Keratinocyte (primary cell): ENCODE measurements around the gene FAM163A. TPM values are rescaled to one million over a fixed set of nuclear protein-coding genes. Genes with fewer than 3 reads are reported as not detected.

ENCODE experiments used
- DNase-seq: peaks from one replicate; pipeline ENCODE4 v3.0.0-alpha.2; 2011; ENCODE audit warnings: low read depth, missing footprints, low spot score
- FAIRE-seq: peaks from 2 replicates; lab custom pipeline; 2011; peaks lifted over from hg19 to GRCh38; lab: Jason Lieb, UNC
- H2AFZ ChIP-seq: 2 replicates; pipeline ENCODE4 v1.6.0; 2012; ENCODE audit warnings: low read length, control low read depth, inconsistent platforms; ENCODE audit not compliant: control insufficient read depth
- H3K27ac ChIP-seq: 2 replicates; pipeline ENCODE4 v1.5.1; 2011; ENCODE audit warnings: low read length; ENCODE audit not compliant: control insufficient read depth, insufficient read depth
- H3K27me3 ChIP-seq: 3 replicates; pipeline ENCODE4 v1.6.0; 2011; ENCODE audit warnings: low read length; ENCODE audit not compliant: control insufficient read depth, insufficient read depth; ENCODE audit errors: extremely low read depth
- H3K36me3 ChIP-seq, 2 experiments: 2 replicates in 1 of 2; 3 replicates in 1 of 2; pipeline ENCODE4 v1.5.1; 2011; ENCODE audit warnings: low read length in 2 of 2, mild to moderate bottlenecking in 1 of 2; ENCODE audit not compliant: control insufficient read depth in 2 of 2, insufficient read depth in 2 of 2; ENCODE audit errors: extremely low read depth in 1 of 2
- H3K4me1 ChIP-seq: 3 replicates; pipeline ENCODE4 v1.5.1; 2011; ENCODE audit warnings: low read length; ENCODE audit not compliant: control insufficient read depth, insufficient read depth; ENCODE audit errors: extremely low read depth
- H3K4me2 ChIP-seq: 3 replicates; pipeline ENCODE4 v1.6.0; 2011; ENCODE audit warnings: low read depth, low read length; ENCODE audit not compliant: control insufficient read depth, insufficient read depth; ENCODE audit errors: extremely low read depth
- H3K4me3 ChIP-seq, 3 experiments: fragments of 200-600 bp in 1 of 3; sonication (generic) in 1 of 3; 2 replicates in 2 of 3; 3 replicates in 1 of 3; pipeline ENCODE4 v1.5.1; 2011 to 2016; ENCODE audit warnings: low read length in 3 of 3, mild to moderate bottlenecking in 3 of 3, control low read depth in 2 of 3, inconsistent platforms in 1 of 3, low read depth in 1 of 3, mixed read lengths in 1 of 3, mixed run types in 1 of 3, moderate library complexity in 1 of 3; ENCODE audit not compliant: control insufficient read depth in 2 of 3, insufficient read depth in 2 of 3; ENCODE audit errors: extremely low read depth in 1 of 3
- H3K79me2 ChIP-seq: 2 replicates; pipeline ENCODE4 v1.6.0; 2012; ENCODE audit warnings: low read length; ENCODE audit not compliant: control insufficient read depth, insufficient read depth
- H3K9ac ChIP-seq: 3 replicates; pipeline ENCODE4 v1.6.0; 2011; ENCODE audit warnings: low read length; ENCODE audit not compliant: control insufficient read depth, insufficient read depth; ENCODE audit errors: extremely low read depth
- H3K9me1 ChIP-seq: 3 replicates; pipeline ENCODE4 v1.6.0; 2011; ENCODE audit warnings: low read length; ENCODE audit not compliant: control insufficient read depth, insufficient read depth; ENCODE audit errors: extremely low read depth
- H3K9me3 ChIP-seq: 2 replicates; pipeline ENCODE4 v1.5.1; 2012; ENCODE audit warnings: low read depth, low read length; ENCODE audit not compliant: control insufficient read depth
- H4K20me1 ChIP-seq: 3 replicates; pipeline ENCODE4 v1.6.0; 2011; ENCODE audit warnings: low read length; ENCODE audit not compliant: control insufficient read depth, insufficient read depth; ENCODE audit errors: extremely low read depth
- EZH2 ChIP-seq: IDR thresholded peaks from one replicate; pipeline ENCODE4 v1.6.1; 2012; ENCODE audit warnings: inconsistent platforms, mild to moderate bottlenecking, low read length, moderate library complexity
- dilution Hi-C: fragments of 300-500 bp; cut with MboI; formaldehyde crosslinking; loops from one replicate; pipeline ENCODE4 v1.7.0; 2020; ENCODE audit warnings: low sequenced_read_pairs; ENCODE audit not compliant: extremely low pct_ligation_motif_present
- polyA plus RNA-seq, 5 experiments: library from polyadenylated mRNA; depleted of rRNA in 3 of 5; stranded (reverse) in 3 of 5; stranded (forward) in 1 of 5; unstranded in 1 of 5; fragments of >200 nt; gene quantifications; 1 replicate in 1 of 5; 2 replicates in 3 of 5; 3 replicates in 1 of 5; pipeline versions ENCODE4 v1.2.1 to v1.2.3, GENCODE V29; 2011 to 2012; ENCODE audit warnings: missing spikeins in 2 of 5, low read depth in 1 of 5, low replicate concordance in 1 of 5
- TF ChIP-seq, protein P1 (sequence below), 3 experiments: IDR thresholded peaks in 1 of 3; conservative IDR thresholded peaks in 1 of 3; optimal IDR thresholded peaks in 1 of 3; 2 replicates in 2 of 3; 3 replicates in 1 of 3; pipeline versions ENCODE3 to v1.5.1; 2011; ENCODE audit warnings: low read length in 3 of 3, mild to moderate bottlenecking in 3 of 3, moderate library complexity in 2 of 3, control low read depth in 1 of 3, inconsistent platforms in 1 of 3; ENCODE audit not compliant: insufficient read depth in 2 of 3; ENCODE audit errors: extremely low read depth in 1 of 3

FAM163A gene
- polyA plus RNA-seq, 1 donor (not counting 4 experiments of a cell fraction or from before 2014, with no cell fraction given): not detected

DNA sequence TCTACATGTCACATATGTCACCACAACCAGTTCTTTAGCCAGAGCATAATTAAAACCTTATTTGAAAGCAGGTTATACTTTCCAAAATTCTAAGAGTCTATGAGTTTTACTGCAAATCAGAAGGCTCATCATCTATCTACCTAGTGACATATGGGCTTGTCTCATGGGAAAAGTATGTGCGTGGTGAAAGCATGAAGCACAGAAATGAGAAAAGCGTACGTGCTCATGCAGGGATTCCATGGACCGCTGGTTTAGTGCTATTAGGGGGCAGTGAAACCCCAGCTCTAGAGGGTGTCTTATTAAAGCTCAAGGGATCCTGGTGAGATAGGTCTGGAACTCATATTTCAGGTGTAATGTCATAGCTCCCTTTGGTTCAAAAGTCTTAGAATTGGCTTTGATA lies 50.2 kb downstream of the FAM163A start:
- dilution Hi-C loops: no loop called here
- no peak overlapping the region for H3K27ac ChIP-seq
- peaks cover 8% of the 10 kb centered on the region for H3K27me3 ChIP-seq
- H3K9ac ChIP-seq: no peak overlapping the region
- no peak for DNase-seq
- H3K36me3 ChIP-seq: no peaks in the 10 kb centered on the region
- H3K4me2 ChIP-seq: no peak overlapping the region
- no peak for FAIRE-seq
- H2AFZ ChIP-seq: no peak overlapping the region
- no peaks in the 10 kb centered on the region for H4K20me1 ChIP-seq
- H3K9me3 ChIP-seq: no peaks in the 10 kb centered on the region
- no peaks in the 10 kb centered on the region for H3K4me1 ChIP-seq
- TF ChIP-seq EZH2: no peak
- TF ChIP-seq, protein P1, sequence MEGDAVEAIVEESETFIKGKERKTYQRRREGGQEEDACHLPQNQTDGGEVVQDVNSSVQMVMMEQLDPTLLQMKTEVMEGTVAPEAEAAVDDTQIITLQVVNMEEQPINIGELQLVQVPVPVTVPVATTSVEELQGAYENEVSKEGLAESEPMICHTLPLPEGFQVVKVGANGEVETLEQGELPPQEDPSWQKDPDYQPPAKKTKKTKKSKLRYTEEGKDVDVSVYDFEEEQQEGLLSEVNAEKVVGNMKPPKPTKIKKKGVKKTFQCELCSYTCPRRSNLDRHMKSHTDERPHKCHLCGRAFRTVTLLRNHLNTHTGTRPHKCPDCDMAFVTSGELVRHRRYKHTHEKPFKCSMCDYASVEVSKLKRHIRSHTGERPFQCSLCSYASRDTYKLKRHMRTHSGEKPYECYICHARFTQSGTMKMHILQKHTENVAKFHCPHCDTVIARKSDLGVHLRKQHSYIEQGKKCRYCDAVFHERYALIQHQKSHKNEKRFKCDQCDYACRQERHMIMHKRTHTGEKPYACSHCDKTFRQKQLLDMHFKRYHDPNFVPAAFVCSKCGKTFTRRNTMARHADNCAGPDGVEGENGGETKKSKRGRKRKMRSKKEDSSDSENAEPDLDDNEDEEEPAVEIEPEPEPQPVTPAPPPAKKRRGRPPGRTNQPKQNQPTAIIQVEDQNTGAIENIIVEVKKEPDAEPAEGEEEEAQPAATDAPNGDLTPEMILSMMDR (optimal IDR thresholded peaks at IDR 0.05 in 1 of 3, IDR thresholded peaks at IDR 0.05 in 1 of 3, conservative IDR thresholded peaks at IDR 0.05 in 1 of 3; ENCODE audit: extremely low read depth in 1 of 3, insufficient read depth in 2 of 3, low read length in 3 of 3): no peak
- no peaks in the 10 kb centered on the region for H3K79me2 ChIP-seq
- H3K4me3 ChIP-seq: no peak overlapping the region
- H3K9me1 ChIP-seq: no peaks in the 10 kb centered on the region

DNA sequence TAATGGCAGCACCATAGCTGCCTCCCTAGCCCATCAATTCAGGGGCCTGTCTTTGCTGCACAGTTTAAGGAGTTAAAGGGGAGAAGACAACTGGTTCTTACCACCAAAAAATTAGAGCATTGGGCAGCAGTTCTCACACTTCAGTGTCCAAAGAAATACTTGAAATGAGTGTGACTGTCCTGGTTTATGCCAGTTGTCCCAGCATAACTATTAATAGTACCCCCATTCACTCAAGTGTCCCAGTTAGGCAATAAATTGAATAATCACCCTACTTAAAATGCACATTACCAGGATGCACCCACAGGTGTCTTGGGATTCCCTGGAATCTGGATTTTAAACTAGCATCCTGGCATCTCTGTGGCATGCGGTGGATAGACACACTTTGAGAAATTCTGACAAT lies 51.1 kb downstream of the FAM163A start:
- H3K27ac ChIP-seq: no peak overlapping the region
- no peaks in the 10 kb centered on the region for H3K27me3 ChIP-seq
- H3K4me3 ChIP-seq: no peak overlapping the region
- no peaks in the 10 kb centered on the region for H3K79me2 ChIP-seq
- FAIRE-seq (no peak), DNase-seq (no peak)
- dilution Hi-C loops: no loop called here
- TF ChIP-seq, protein P1 (optimal IDR thresholded peaks at IDR 0.05 in 1 of 3, IDR thresholded peaks at IDR 0.05 in 1 of 3, conservative IDR thresholded peaks at IDR 0.05 in 1 of 3; ENCODE audit: extremely low read depth in 1 of 3, insufficient read depth in 2 of 3, low read length in 3 of 3): no peak
- no peak for TF ChIP-seq EZH2
- no peak overlapping the region for H2AFZ ChIP-seq
- no peaks in the 10 kb centered on the region for H3K4me1 ChIP-seq
- H3K9ac ChIP-seq: no peak overlapping the region
- no peaks in the 10 kb centered on the region for H3K9me1 ChIP-seq
- H3K4me2 ChIP-seq: no peak overlapping the region
- H3K9me3 ChIP-seq: no peaks in the 10 kb centered on the region
- no peaks in the 10 kb centered on the region for H3K36me3 ChIP-seq
- H4K20me1 ChIP-seq: no peaks in the 10 kb centered on the region
